SK-N-SH (cell line): ENCODE data around the gene SPG11. TPM values are rescaled to one million over a fixed set of nuclear protein-coding genes. Genes with fewer than 3 reads are reported as not detected.
"Not testable (repeated sequence)": the region's sequence is repeated elsewhere in the genome, so short reads cannot be mapped to it uniquely, and the experiment has no call there.

Experiments
- CTCF ChIA-PET: fragments of 300-600, 350-600 bp; formaldehyde crosslinking; extraction: SDS; loops from one replicate; lab custom pipeline; 2021; lab: Yijun Ruan, JAX
- POLR2A ChIA-PET: fragments of 350-600 bp; sonication (Branson Sonifier 250); formaldehyde crosslinking; extraction: SDS; loops from one replicate; lab custom pipeline; 2020; ENCODE audit warnings: antibody characterized with exemption, inconsistent platforms; lab: Yijun Ruan, JAX
- DNase-seq: peaks from one replicate; pipeline ENCODE4 v3.0.0; 2012
- H2AFZ ChIP-seq: fragments of 200-600 bp; sonication (generic); 2 replicates; pipeline ENCODE4 v1.8.1; 2016; ENCODE audit warnings: antibody characterized with exemption, mild to moderate bottlenecking, low read depth
- H3F3A ChIP-seq: fragments of 200-600 bp; sonication (generic); replicated peaks from 2 replicates; pipeline ENCODE3; 2016; ENCODE audit warnings: antibody characterized with exemption, mild to moderate bottlenecking; ENCODE audit not compliant: insufficient read depth
- H3K27ac ChIP-seq, 2 experiments: fragments of 200-500 bp in 1 of 2; fragments of 200-600 bp in 1 of 2; sonication (Bioruptor generic) in 1 of 2; sonication (generic), shearing (Covaris generic) in 1 of 2; 2 replicates each; pipeline versions ENCODE4 v1.5.1 to v1.6.1; 2014 to 2016; ENCODE audit warnings: low read depth in 2 of 2, inconsistent platforms in 1 of 2, low read length in 1 of 2, mild to moderate bottlenecking in 1 of 2, mixed read lengths in 1 of 2
- H3K27me3 ChIP-seq: fragments of 200-600 bp; sonication (generic), shearing (Covaris generic); 2 replicates; pipeline ENCODE4 v1.6.1; 2016; ENCODE audit warnings: mixed run types; ENCODE audit not compliant: insufficient read depth
- H3K36me3 ChIP-seq, 2 experiments: fragments of 200-500 bp in 1 of 2; fragments of 200-600 bp in 1 of 2; sonication (Bioruptor generic) in 1 of 2; sonication (generic) in 1 of 2; replicated peaks in 1 of 2; 2 replicates each; pipeline versions ENCODE3 to v1.5.1; 2014 to 2016; ENCODE audit warnings: low read length in 1 of 2, mild to moderate bottlenecking in 1 of 2; ENCODE audit not compliant: insufficient read depth in 2 of 2, control insufficient read depth in 1 of 2
- H3K4me1 ChIP-seq, 2 experiments: fragments of 200-500 bp in 1 of 2; fragments of 200-600 bp in 1 of 2; sonication (Bioruptor generic) in 1 of 2; sonication (generic), shearing (Covaris generic) in 1 of 2; 2 replicates each; pipeline versions ENCODE4 v1.5.1 to v1.6.1; 2014 to 2016; ENCODE audit warnings: low read depth in 1 of 2, low read length in 1 of 2, mixed run types in 1 of 2; ENCODE audit not compliant: insufficient read depth in 2 of 2, control insufficient read depth in 1 of 2
- H3K4me2 ChIP-seq: fragments of 200-600 bp; sonication (generic), shearing (Covaris generic); 2 replicates; pipeline ENCODE4 v1.6.1; 2017; ENCODE audit warnings: mixed run types
- H3K4me3 ChIP-seq, 2 experiments: fragments of 200-500 bp in 1 of 2; fragments of 200-600 bp in 1 of 2; sonication (Bioruptor generic) in 1 of 2; sonication (generic), shearing (Covaris generic) in 1 of 2; 2 replicates each; pipeline versions ENCODE4 v1.5.1 to v1.8.1; 2014 to 2016; ENCODE audit warnings: low read depth in 2 of 2, inconsistent platforms in 1 of 2, low read length in 1 of 2, mild to moderate bottlenecking in 1 of 2, mixed read lengths in 1 of 2, moderate library complexity in 1 of 2
- H3K79me2 ChIP-seq: fragments of 200-600 bp; sonication (generic); 2 replicates; pipeline ENCODE4 v1.8.1; 2017; ENCODE audit warnings: mild to moderate bottlenecking; ENCODE audit not compliant: insufficient read depth
- H3K9ac ChIP-seq: fragments of 200-600 bp; sonication (generic); 2 replicates; pipeline ENCODE4 v1.6.1; 2017; ENCODE audit warnings: mixed run types
- H3K9me2 ChIP-seq: fragments of 200-600 bp; sonication (generic); 2 replicates; pipeline ENCODE4 v1.6.1; 2017; ENCODE audit warnings: mixed run types
- H3K9me3 ChIP-seq: fragments of 200-600 bp; sonication (generic); 2 replicates; pipeline ENCODE4 v1.6.1; 2017; ENCODE audit warnings: mixed run types, mild to moderate bottlenecking, moderate library complexity
- H4K20me1 ChIP-seq: fragments of 200-600 bp; sonication (generic); 2 replicates; pipeline ENCODE4 v1.6.1; 2017; ENCODE audit warnings: mild to moderate bottlenecking, mixed run types; ENCODE audit not compliant: insufficient read depth
- CTCF ChIP-seq: fragments of 200-600 bp; sonication (generic); IDR thresholded peaks from 2 replicates; pipeline ENCODE4 v1.6.1; 2017; ENCODE audit warnings: antibody characterized with exemption, mild to moderate bottlenecking, moderate library complexity
- GABPA ChIP-seq: IDR thresholded peaks from 2 replicates; pipeline ENCODE4 v1.4.0; 2012; ENCODE audit warnings: low read depth, mild to moderate bottlenecking
- GATA2 ChIP-seq: sonication (generic); formaldehyde crosslinking; IDR thresholded peaks from 2 replicates; pipeline ENCODE4 v1.5.0; 2020; ENCODE audit warnings: mild to moderate bottlenecking, missing genetic modification reagents
- MAX ChIP-seq: IDR thresholded peaks from 2 replicates; pipeline ENCODE4 v1.4.0; 2012; ENCODE audit warnings: low read depth
- MEF2A ChIP-seq: IDR thresholded peaks from 2 replicates; pipeline ENCODE4 v1.4.0; 2012; ENCODE audit warnings: low read depth, borderline replicate concordance
- NFIC ChIP-seq: IDR thresholded peaks from 2 replicates; pipeline ENCODE4 v1.4.0; 2012; ENCODE audit warnings: borderline replicate concordance
- RCOR1 ChIP-seq: fragments of 150-350 bp; IDR thresholded peaks from 2 replicates; pipeline ENCODE4 v1.6.1; 2017; ENCODE audit warnings: antibody characterized with exemption, low read length
- SMC3 ChIP-seq: IDR thresholded peaks from 2 replicates; pipeline ENCODE4 v1.6.1; 2012; ENCODE audit warnings: low read depth, low read length, improper control_type of control experiment
- TAF1 ChIP-seq: IDR thresholded peaks from 2 replicates; pipeline ENCODE4 v1.6.1; 2012; ENCODE audit warnings: low read depth, mild to moderate bottlenecking, low read length, moderate library complexity, borderline replicate concordance
- TCF12 ChIP-seq: IDR thresholded peaks from 2 replicates; pipeline ENCODE4 v1.4.0; 2012
- TEAD4 ChIP-seq: IDR thresholded peaks from 2 replicates; pipeline ENCODE4 v1.4.0; 2012; ENCODE audit warnings: mild to moderate bottlenecking, borderline replicate concordance; ENCODE audit not compliant: insufficient read depth
- WGBS: methylation state at CpG from one replicate; pipeline ENCODE4 v1.1.6; 2017; ENCODE audit warnings: low lambda C conversion rate; 5-methylcytosine and 5-hydroxymethylcytosine counted together
- polyA plus RNA-seq, 3 experiments: library from polyadenylated mRNA; depleted of rRNA; stranded (reverse); fragments of >200 nt; gene quantifications; 2 replicates each; pipeline ENCODE4 v1.2.3, GENCODE V29; 2012
- TF ChIP-seq, protein P1 (sequence below): fragments of 150-350 bp; IDR thresholded peaks from 2 replicates; pipeline ENCODE4 v1.6.1; 2017; ENCODE audit warnings: antibody characterized with exemption, low read length, low read depth, borderline replicate concordance
- TF ChIP-seq, protein P2 (sequence below): IDR thresholded peaks from 2 replicates; pipeline ENCODE4 v1.4.0; 2012; ENCODE audit warnings: low read depth, borderline replicate concordance

Gene SPG11
- polyA plus RNA-seq, 1 of the 3 experiments (the other 2 are of a cell fraction) = 36.3 TPM

DNA sequence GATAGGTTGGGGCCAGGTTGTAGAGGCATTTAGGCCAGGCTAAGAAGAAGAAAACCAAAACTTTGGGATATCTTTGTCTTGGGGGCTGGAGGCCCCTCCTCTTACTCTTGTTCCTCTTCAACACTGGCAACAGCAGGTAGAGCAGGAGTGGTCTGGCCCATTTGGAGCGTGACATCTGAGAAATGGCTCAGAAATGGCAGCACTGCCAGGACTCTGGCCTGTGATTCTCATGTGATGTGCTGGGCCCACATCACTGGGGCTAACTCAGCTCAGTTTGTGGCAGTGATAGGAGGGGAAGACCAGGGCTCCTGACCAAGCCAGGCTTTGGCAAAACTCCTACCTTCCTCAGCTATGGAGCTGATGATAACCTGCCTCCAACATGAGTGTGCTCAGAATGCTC is 29.2 kb upstream of the SPG11 start:
- H4K20me1 ChIP-seq = no peaks in the 10 kb centered on the region
- H3K79me2 ChIP-seq = no peaks in the 10 kb centered on the region
- CTCF ChIA-PET = interaction anchor here (0.9 kb wide), 1 partner anchor 18 kb away, joined by 4 read pairs; the partner anchor contains the start of genes B2M and PATL2
- H2AFZ ChIP-seq = no peak overlapping the region
- H3K9me3 ChIP-seq = no peaks in the 10 kb centered on the region
- no peak overlapping the region for H3K9ac ChIP-seq
- no peaks in the 10 kb centered on the region for H3K27me3 ChIP-seq
- 100% methylated on average over 1 of the region's 1 CpG for WGBS
- H3K9me2 ChIP-seq = no peaks in the 10 kb centered on the region
- TF ChIP-seq NFIC (no peak), GABPA (no peak), RCOR1 (no peak), CTCF (no peak), TCF12 (no peak), GATA2 (CRISPR knock-in tag) (no peak), MAX (no peak), MEF2A (no peak), SMC3 (no peak), TAF1 (no peak), TEAD4 (no peak)
- TF ChIP-seq, protein P1, sequence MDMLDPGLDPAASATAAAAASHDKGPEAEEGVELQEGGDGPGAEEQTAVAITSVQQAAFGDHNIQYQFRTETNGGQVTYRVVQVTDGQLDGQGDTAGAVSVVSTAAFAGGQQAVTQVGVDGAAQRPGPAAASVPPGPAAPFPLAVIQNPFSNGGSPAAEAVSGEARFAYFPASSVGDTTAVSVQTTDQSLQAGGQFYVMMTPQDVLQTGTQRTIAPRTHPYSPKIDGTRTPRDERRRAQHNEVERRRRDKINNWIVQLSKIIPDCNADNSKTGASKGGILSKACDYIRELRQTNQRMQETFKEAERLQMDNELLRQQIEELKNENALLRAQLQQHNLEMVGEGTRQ = no peak
- TF ChIP-seq, protein P2, sequence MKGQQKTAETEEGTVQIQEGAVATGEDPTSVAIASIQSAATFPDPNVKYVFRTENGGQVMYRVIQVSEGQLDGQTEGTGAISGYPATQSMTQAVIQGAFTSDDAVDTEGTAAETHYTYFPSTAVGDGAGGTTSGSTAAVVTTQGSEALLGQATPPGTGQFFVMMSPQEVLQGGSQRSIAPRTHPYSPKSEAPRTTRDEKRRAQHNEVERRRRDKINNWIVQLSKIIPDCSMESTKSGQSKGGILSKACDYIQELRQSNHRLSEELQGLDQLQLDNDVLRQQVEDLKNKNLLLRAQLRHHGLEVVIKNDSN = no peak
- H3K36me3 ChIP-seq = no peaks in the 10 kb centered on the region
- no peak for DNase-seq
- no peak overlapping the region for H3K4me3 ChIP-seq
- no peak overlapping the region for H3K4me2 ChIP-seq
- no peaks in the 10 kb centered on the region for H3F3A ChIP-seq
- no peaks in the 10 kb centered on the region for H3K4me1 ChIP-seq
- POLR2A ChIA-PET = no interaction called here
- H3K27ac ChIP-seq = no peak overlapping the region

DNA sequence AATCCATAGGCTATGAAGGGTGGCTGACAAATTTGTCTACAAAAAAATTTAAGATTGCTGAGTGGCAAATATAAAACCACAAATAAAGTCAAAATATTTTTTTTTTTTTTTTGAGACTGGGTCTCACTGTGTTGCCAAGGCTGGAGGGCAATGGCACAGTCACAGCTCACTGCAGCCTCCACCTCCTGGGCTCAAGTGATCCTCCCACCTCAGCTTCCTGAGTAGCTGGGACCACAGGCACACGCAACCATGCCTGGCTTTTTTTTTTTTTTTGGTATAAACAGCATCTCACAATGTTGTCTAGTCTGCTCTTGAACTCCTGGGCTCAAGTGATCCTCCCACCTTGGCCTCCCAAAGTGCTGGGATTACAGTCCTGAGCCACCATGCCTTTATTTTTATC is 26.8 kb upstream of the SPG11 start:
- not testable (repeated sequence) for H3K4me3 ChIP-seq

GRCh38 chr15:44689318-44689717 is 25.9 kb upstream of the SPG11 start:
- DNase-seq, H3K4me1 ChIP-seq, POLR2A ChIA-PET, H3K4me2 ChIP-seq, H3K4me3 ChIP-seq, H3K9me3 ChIP-seq, H3K9ac ChIP-seq, H3K27ac ChIP-seq, H4K20me1 ChIP-seq, H3K27me3 ChIP-seq, H3K36me3 ChIP-seq, H3F3A ChIP-seq, H2AFZ ChIP-seq, H3K79me2 ChIP-seq, H3K9me2 ChIP-seq: not testable (repeated sequence)
- CTCF ChIA-PET = interaction anchor here (0.6 kb wide), 1 partner anchor 12 kb away, joined by 3 read pairs; no protein-coding TSS in a partner anchor
- WGBS = 0% methylated on average over 2 of the region's 2 CpGs

More for the DNA sequence above, 26.8 kb upstream of the SPG11 start:
- H3K27me3 ChIP-seq, H3K4me1 ChIP-seq, H3K9me3 ChIP-seq, POLR2A ChIA-PET, H3K36me3 ChIP-seq, DNase-seq, H3K9me2 ChIP-seq, H3F3A ChIP-seq, H4K20me1 ChIP-seq, H3K27ac ChIP-seq, H3K9ac ChIP-seq, H2AFZ ChIP-seq, H3K4me2 ChIP-seq, H3K79me2 ChIP-seq: not testable (repeated sequence)
- whole genome bisulfite sequencing = 57% methylated on average over 1 of the region's 1 CpG
- CTCF ChIA-PET = interaction anchor here (1.0 to 1.3 kb wide), 2 partner anchors 21 to 26 kb away, joined by 3 to 7 read pairs; partner anchors contain the start of genes B2M and PATL2

- POLR2A ChIA-PET, H3F3A ChIP-seq, DNase-seq, H3K27me3 ChIP-seq, H3K79me2 ChIP-seq, H4K20me1 ChIP-seq, H3K9ac ChIP-seq, H3K4me1 ChIP-seq, H3K4me3 ChIP-seq, H3K9me3 ChIP-seq, H3K4me2 ChIP-seq, H3K36me3 ChIP-seq, H3K9me2 ChIP-seq, H2AFZ ChIP-seq, H3K27ac ChIP-seq: not testable (repeated sequence)
- WGBS = 43% methylated on average over 8 of the region's 8 CpGs
- CTCF ChIA-PET = interaction anchor here (1.5 to 2.3 kb wide), 3 partner anchors 13 to 28 kb away, joined by 3 to 10 read pairs (median 3); partner anchors contain the start of genes B2M, PATL2 and SPG11
Measured at GRCh38 chr15:44682809-44683682, 19.6 kb upstream of the SPG11 start.
